ENCODE data around the gene CLN6.

GRCh38 chr15:68264282-68264681 lies 34.8 kb upstream of the CLN6 start:
- TF ChIP-seq EZH2phosphoT487 (IDR thresholded peaks at IDR 0.05; ENCODE audit: low read depth, severe bottlenecking, unreplicated experiment) (no peak), CTCF (IDR thresholded peaks at IDR 0.05; ENCODE audit: poor library complexity) (no peak), EZH2 (IDR thresholded peaks at IDR 0.05; ENCODE audit: borderline replicate concordance) (no peak)
